Ovary (tissue), 9 donors: ENCODE measurements around the gene GPRC5C. TPM values are rescaled to one million over a fixed set of nuclear protein-coding genes. Genes with fewer than 3 reads are reported as not detected.

Experiments used
- DNase-seq, 5 donors: peaks; one replicate each; pipeline ENCODE4 v3.0.0-alpha.2; 2019 to 2020
- H3K27ac ChIP-seq, 2 donors: fragments of 200-600 bp; one replicate each; pipeline versions ENCODE4 v1.5.1 to v1.8.0; 2019 to 2022
- H3K27me3 ChIP-seq: fragments of 200-600 bp; one replicate; pipeline ENCODE4 v1.8.0; 2022
- H3K36me3 ChIP-seq: fragments of 200-600 bp; sonication (generic); one replicate; pipeline ENCODE4 v1.5.1; 2019
- H3K4me1 ChIP-seq: one replicate; pipeline ENCODE4 v1.8.1; 2013; ENCODE audit warnings: mild to moderate bottlenecking, moderate library complexity; ENCODE audit not compliant: insufficient read depth
- H3K4me3 ChIP-seq: fragments of 200-600 bp; sonication (generic); one replicate; pipeline ENCODE4 v1.5.1; 2017
- H3K9me3 ChIP-seq, 2 donors: fragments of 200-600 bp in 1 of 2; sonication (generic) in 1 of 2; one replicate each; pipeline versions ENCODE4 v1.5.1 to v1.8.1; 2013 to 2019; ENCODE audit warnings: mild to moderate bottlenecking in 1 of 2, moderate library complexity in 1 of 2
- EP300 ChIP-seq: sonication (generic); formaldehyde crosslinking; IDR thresholded peaks from one replicate; pipeline ENCODE4 v1.6.1; 2017; ENCODE audit warnings: antibody characterized with exemption
- POLR2A ChIP-seq: fragments of 450-650 bp; IDR thresholded peaks from one replicate; pipeline ENCODE4 v1.6.1; 2017; ENCODE audit warnings: antibody characterized with exemption, mild to moderate bottlenecking, moderate library complexity
- WGBS, 3 donors: extraction: QIAGEN DNeasy Blood & Tissue Kit in 1 of 3; methylation state at CpG; one replicate each; pipeline versions ENCODE4 v1.1.5 to v1.1.7; 2013 to 2017; 5-methylcytosine and 5-hydroxymethylcytosine counted together
- intact Hi-C, 4 donors: fragments of 100-400 bp; cut with DNase I; formaldehyde crosslinking; loops; one replicate each; pipeline versions ENCODE4 v1.11.0 to v1.15.1; 2022 to 2023
- polyA plus RNA-seq, 2 donors: library from polyadenylated mRNA; stranded (reverse); fragments of 200-250 nt in 1 of 2; fragments of 350-450 nt in 1 of 2; fragmentation: Illumina TruSeq in 1 of 2; extraction: RNeasy Lipid Tissue Mini Kit (QIAGEN cat#74804) in 1 of 2; gene quantifications; one replicate each; pipeline ENCODE4 v1.2.3, GENCODE V29; 2013 to 2014
- total RNA-seq, 7 donors: library from RNA; depleted of rRNA in 2 of 7; stranded (reverse); fragments of >200 nt in 2 of 7; fragmentation: NEBNext Ultra II Directional in 3 of 7; extraction: Animal tissue kit (Norgen Biotek cat#: 25700) in 3 of 7; gene quantifications; one replicate each; pipeline versions ENCODE4 v1.1.0 to v1.2.4, GENCODE V29; 2016 to 2023
- TF ChIP-seq, protein P1 (sequence below), 3 donors: fragments of 450-650 bp in 2 of 3; fragments of 200-600 bp in 1 of 3; IDR thresholded peaks; one replicate each; pipeline versions ENCODE4 v1.5.1 to v1.8.0; 2016 to 2022; ENCODE audit warnings: antibody characterized with exemption in 3 of 3, mild to moderate bottlenecking in 1 of 3
- donor health status: DM: no; HTN: no; CAD: no; lungs with moderate emphysema.
- donor health status: DM: no; HTN: no; CAD: no.
- donor health status: Bipolar disorder and iron deficiency.
- donor health status: DM: yes; HTN: yes; CAD: no.
- donor health status: DM: no; HTN: no; CAD: no.
- donor health status: DM: yes; HTN: yes; CAD: no.

The GPRC5C gene
- total and polyA plus RNA-seq, 9 donors: 3.7 to 133 (median 61.8) TPM

DNA sequence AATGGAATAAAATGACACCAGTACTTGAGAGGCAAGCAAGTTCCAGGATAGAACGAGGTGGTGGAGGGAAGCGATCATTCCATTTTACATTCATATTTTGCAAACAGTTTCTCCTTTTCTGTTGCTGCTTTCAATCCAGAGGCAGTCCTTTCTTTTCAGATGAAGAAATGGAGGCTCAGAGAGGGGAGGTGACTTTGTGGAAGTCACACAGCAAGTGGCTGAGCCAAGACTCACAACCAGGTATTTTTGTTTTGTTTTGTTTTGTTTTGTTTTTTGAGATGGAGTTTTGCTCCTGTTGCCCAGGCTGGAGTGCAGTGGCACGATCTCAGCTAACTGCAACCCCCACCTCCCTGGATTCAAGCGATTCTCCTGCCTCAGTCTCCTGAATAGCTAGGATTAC is 35.3 kb upstream of the GPRC5C start:
- Histone ChIP-seq H3K4me3 (no peak overlapping the region), H3K27ac (no peak overlapping the region), H3K9me3 (no peaks in the 10 kb centered on the region), H3K36me3 (no peaks in the 10 kb centered on the region), H3K4me1 (no peaks in the 10 kb centered on the region), H3K27me3 (no peaks in the 10 kb centered on the region)
- no peak for DNase-seq
- WGBS, 3 donors: 74 to 87% (median 77%) methylated on average over 4 of the region's 4 CpGs
- TF ChIP-seq, protein P1, sequence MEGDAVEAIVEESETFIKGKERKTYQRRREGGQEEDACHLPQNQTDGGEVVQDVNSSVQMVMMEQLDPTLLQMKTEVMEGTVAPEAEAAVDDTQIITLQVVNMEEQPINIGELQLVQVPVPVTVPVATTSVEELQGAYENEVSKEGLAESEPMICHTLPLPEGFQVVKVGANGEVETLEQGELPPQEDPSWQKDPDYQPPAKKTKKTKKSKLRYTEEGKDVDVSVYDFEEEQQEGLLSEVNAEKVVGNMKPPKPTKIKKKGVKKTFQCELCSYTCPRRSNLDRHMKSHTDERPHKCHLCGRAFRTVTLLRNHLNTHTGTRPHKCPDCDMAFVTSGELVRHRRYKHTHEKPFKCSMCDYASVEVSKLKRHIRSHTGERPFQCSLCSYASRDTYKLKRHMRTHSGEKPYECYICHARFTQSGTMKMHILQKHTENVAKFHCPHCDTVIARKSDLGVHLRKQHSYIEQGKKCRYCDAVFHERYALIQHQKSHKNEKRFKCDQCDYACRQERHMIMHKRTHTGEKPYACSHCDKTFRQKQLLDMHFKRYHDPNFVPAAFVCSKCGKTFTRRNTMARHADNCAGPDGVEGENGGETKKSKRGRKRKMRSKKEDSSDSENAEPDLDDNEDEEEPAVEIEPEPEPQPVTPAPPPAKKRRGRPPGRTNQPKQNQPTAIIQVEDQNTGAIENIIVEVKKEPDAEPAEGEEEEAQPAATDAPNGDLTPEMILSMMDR (IDR thresholded peaks at IDR 0.05): no peak
- no peak for TF ChIP-seq EP300
- intact Hi-C loops: no loop called here

DNA sequence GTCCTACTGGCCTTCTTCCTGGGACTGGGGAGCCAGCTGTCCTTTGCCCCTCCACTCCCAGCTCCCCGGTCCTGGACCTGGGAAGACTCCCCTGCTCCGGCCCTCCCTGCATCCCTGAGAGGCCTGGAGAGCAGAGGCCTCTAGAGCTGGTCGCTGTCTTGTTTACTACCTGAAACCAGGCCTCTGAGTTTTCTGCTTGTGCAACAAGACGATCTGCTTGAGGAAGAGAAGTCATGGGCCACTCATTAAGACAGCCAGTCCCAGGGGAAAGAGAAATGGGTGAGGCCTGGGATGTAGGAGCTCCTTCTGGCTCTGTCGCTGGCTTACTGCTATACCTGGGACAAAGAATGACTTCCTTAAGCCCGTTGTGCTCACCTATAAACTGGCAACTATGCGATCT is 29.8 kb upstream of the GPRC5C start:
- 84 to 87% (median 85%) methylated on average over 7 of the region's 7 CpGs for WGBS, 3 donors
- no peak overlapping the region for H3K4me3 ChIP-seq
- no peak for DNase-seq
- no peaks in the 10 kb centered on the region for H3K36me3 ChIP-seq
- no peaks in the 10 kb centered on the region for H3K4me1 ChIP-seq
- no peaks in the 10 kb centered on the region for H3K27me3 ChIP-seq
- H3K27ac ChIP-seq: no peak overlapping the region
- no peak for TF ChIP-seq POLR2A
- TF ChIP-seq, protein P1 (IDR thresholded peaks at IDR 0.05): no peak
- TF ChIP-seq EP300: no peak
- H3K9me3 ChIP-seq: no peaks in the 10 kb centered on the region
- intact Hi-C loops: no loop called here

- no peaks in the 10 kb centered on the region for H3K9me3 ChIP-seq
- intact Hi-C loops: no loop called here
- no peak overlapping the region for H3K4me3 ChIP-seq
- no peaks in the 10 kb centered on the region for H3K27me3 ChIP-seq
- no peak for DNase-seq
- WGBS, 3 donors: 57 to 60% (median 58%) methylated on average over 12 of the region's 12 CpGs
- H3K36me3 ChIP-seq: no peaks in the 10 kb centered on the region
- no peak for TF ChIP-seq EP300
- TF ChIP-seq POLR2A: no peak
- TF ChIP-seq, protein P1 (IDR thresholded peaks at IDR 0.05): no peak
- H3K4me1 ChIP-seq: no peaks in the 10 kb centered on the region
- no peak overlapping the region for H3K27ac ChIP-seq
Observed at GRCh38 chr17:74403512-74404137, 28.3 kb upstream of the GPRC5C start.

- intact Hi-C loops: no loop called here
- no peak overlapping the region for H3K27ac ChIP-seq
- no peaks in the 10 kb centered on the region for H3K9me3 ChIP-seq
- WGBS, 3 donors: 25 to 37% (median 26%) methylated on average over 7 of the region's 7 CpGs
- no peaks in the 10 kb centered on the region for H3K27me3 ChIP-seq
- DNase-seq: no peak
- no peaks in the 10 kb centered on the region for H3K4me1 ChIP-seq
- no peak overlapping the region for H3K4me3 ChIP-seq
- TF ChIP-seq, protein P1 (IDR thresholded peaks at IDR 0.05): no peak
- TF ChIP-seq POLR2A (no peak), EP300 (no peak)
- no peaks in the 10 kb centered on the region for H3K36me3 ChIP-seq
Observed at GRCh38 chr17:74404218-74404617, 27.7 kb upstream of the GPRC5C start.
